ENCODE data around the gene SH3PXD2A. TPM values are rescaled to one million over a fixed set of nuclear protein-coding genes. Genes with fewer than 3 reads are reported as not detected.

The SH3PXD2A gene
- total RNA-seq, 2 experiments from 2014 or later: 6.5 to 7.4 TPM

DNA sequence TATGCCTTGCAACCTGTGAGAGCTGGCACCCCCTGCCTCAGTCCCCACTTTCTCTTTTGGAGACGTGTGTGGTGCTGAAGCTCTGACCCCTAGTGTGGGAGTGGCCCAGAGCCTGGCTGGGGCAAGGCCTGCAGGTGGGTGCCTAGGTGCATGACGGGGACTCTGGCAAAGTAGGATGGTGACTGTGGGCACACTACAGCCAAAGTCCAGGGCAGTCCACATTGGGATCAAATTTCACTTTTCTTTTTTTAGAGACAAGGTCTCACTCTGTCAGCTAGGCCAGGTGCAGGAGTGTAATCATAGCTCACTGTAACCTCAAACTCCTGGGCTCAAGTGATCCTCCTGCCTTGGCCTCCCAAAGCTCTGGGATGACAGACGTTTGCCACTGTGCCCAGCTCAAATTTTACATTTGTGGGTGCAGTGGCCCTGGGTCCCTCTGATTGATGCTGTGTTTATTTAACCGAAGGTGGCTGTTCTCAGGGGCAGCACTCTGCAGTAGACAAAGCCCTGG is 309.6 kb downstream of the SH3PXD2A start:
- H3K9me3 Mint-ChIP-seq: no peaks in the 10 kb centered on the region
- ChIA-PET CTCF (interaction anchor here (0.9 to 5.9 kb wide), 4 partner anchors 18 to 140 kb away, joined by 4 to 21 read pairs (median 5); no protein-coding TSS in a partner anchor), POLR2A (interaction anchor here (0.6 kb wide), 2 partner anchors 40 to 158 kb away, joined by 3 to 4 read pairs; no protein-coding TSS in a partner anchor)
- intact Hi-C loops (cut with micrococcal nuclease): no loop called here
- H3K27me3 Mint-ChIP-seq: peaks cover 7% of the 10 kb centered on the region
- no peak overlapping the region for H3K4me3 Mint-ChIP-seq
- H3K36me3 Mint-ChIP-seq (ENCODE audit: low read depth): no peaks in the 10 kb centered on the region
- TF ChIP-seq, protein P1, sequence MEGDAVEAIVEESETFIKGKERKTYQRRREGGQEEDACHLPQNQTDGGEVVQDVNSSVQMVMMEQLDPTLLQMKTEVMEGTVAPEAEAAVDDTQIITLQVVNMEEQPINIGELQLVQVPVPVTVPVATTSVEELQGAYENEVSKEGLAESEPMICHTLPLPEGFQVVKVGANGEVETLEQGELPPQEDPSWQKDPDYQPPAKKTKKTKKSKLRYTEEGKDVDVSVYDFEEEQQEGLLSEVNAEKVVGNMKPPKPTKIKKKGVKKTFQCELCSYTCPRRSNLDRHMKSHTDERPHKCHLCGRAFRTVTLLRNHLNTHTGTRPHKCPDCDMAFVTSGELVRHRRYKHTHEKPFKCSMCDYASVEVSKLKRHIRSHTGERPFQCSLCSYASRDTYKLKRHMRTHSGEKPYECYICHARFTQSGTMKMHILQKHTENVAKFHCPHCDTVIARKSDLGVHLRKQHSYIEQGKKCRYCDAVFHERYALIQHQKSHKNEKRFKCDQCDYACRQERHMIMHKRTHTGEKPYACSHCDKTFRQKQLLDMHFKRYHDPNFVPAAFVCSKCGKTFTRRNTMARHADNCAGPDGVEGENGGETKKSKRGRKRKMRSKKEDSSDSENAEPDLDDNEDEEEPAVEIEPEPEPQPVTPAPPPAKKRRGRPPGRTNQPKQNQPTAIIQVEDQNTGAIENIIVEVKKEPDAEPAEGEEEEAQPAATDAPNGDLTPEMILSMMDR (IDR thresholded peaks at IDR 0.05): no peak
- DNase-seq (no peak), ATAC-seq (no peak)
- peaks cover 14% of the 10 kb centered on the region for H3K4me1 Mint-ChIP-seq (ENCODE audit: low read depth)
- H3K27ac Mint-ChIP-seq: no peak overlapping the region

DNA sequence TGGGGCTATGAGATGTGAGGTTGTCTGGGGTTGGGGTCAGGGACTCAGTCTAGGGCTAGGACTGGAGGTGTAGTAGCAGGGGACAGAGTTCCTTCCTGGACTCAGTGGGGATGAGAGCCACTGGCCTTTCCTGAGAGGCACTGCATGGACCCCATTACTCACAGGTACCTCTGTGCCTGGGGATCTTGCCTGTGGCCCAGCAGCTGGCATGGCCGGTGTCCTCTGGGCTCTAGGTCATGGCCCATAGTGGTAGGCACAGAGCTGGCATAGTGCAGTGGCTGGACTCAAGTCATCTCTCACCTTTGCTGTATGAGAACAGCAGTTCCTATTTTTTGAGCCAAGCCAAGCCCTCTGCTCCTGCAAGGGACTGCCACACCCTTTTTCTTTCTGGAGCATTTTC is 310.0 kb downstream of the SH3PXD2A start:
- Mint-ChIP-seq H3K27ac (no peak overlapping the region), H3K36me3 (ENCODE audit: low read depth) (no peaks in the 10 kb centered on the region), H3K4me3 (no peak overlapping the region), H3K9me3 (no peaks in the 10 kb centered on the region), H3K27me3 (peaks cover 8% of the 10 kb centered on the region), H3K4me1 (ENCODE audit: low read depth) (peaks cover 14% of the 10 kb centered on the region)
- TF ChIP-seq, protein P1 (IDR thresholded peaks at IDR 0.05): no peak
- DNase-seq (no peak), ATAC-seq (no peak)
- ChIA-PET POLR2A (interaction anchor here (0.6 kb wide), 2 partner anchors 41 to 157 kb away, joined by 3 to 4 read pairs; no protein-coding TSS in a partner anchor), CTCF (interaction anchor here (0.9 to 5.9 kb wide), 4 partner anchors 19 to 140 kb away, joined by 4 to 21 read pairs (median 5); no protein-coding TSS in a partner anchor)
- intact Hi-C loops (cut with micrococcal nuclease): no loop called here

DNA sequence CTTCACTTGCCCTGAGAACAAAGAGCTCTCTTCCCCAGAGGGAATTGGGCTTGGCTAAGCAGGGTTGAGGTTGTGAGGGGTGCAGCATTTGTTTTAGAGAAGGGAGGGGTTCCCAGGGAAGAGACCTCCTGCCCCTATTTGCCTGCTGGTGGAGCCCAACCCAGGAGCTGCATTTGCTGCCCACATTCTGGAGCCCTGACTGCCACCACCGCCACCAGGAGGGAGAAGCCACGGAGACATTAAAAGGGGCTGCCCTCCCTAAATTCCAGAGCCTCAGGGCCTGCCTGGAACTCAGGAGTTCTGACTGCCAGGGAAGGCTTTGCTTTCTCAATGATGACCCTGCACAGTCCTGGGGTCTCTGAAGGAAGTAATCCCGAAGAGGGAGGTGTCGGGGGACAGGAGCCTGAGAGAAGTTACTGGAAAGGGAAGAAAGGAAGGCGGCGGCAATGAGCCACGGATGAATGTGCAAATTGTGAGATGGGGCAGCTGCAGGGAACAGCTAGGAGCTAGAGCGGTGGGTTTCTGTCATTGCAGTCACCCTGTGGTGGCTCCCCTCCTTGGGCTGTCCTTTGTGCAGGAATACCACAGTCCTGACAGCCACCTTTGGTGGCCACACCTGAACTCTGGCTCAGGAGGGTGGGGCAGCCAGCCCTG is 310.6 kb downstream of the SH3PXD2A start:
- no peak for ATAC-seq
- DNase-seq: no peak
- TF ChIP-seq, protein P1 (IDR thresholded peaks at IDR 0.05): no peak
- Mint-ChIP-seq H3K36me3 (ENCODE audit: low read depth) (no peaks in the 10 kb centered on the region), H3K27ac (no peak overlapping the region), H3K9me3 (no peaks in the 10 kb centered on the region), H3K4me3 (no peak overlapping the region), H3K4me1 (ENCODE audit: low read depth) (peaks cover 14% of the 10 kb centered on the region), H3K27me3 (peaks cover 8% of the 10 kb centered on the region)
- POLR2A ChIA-PET: no interaction called here
- intact Hi-C loops (cut with micrococcal nuclease): no loop called here
- CTCF ChIA-PET: interaction anchor here (0.9 to 1.3 kb wide), 2 partner anchors 49 to 59 kb away, joined by 4 read pairs; no protein-coding TSS in a partner anchor

Other genes with a start within 250 kb of the SH3PXD2A start
- 10 to 100 TPM; 32.1 to 32.4 TPM for gene STN1, start 62.6 kb upstream of the SH3PXD2A start, total RNA-seq
- gene SLK, start 111.6 kb upstream of the SH3PXD2A start, total RNA-seq: 10 to 100 TPM; 17.8 to 19.2 TPM
- gene COL17A1, start 230.3 kb upstream of the SH3PXD2A start, total RNA-seq: not detected

Data from activated CD8-positive, alpha-beta T cell treated with anti-CD3 and anti-CD28 coated beads for 36 hours (primary cell).